Vagina (tissue), 2 donors: ENCODE data around the gene TLN1. TPM values are rescaled to one million over a fixed set of nuclear protein-coding genes. Genes with fewer than 3 reads are reported as not detected.

Source experiments
- DNase-seq, 2 donors: peaks; one replicate each; pipeline ENCODE4 v3.0.0-alpha.2; 2017; ENCODE audit errors: extremely low spot score in 2 of 2
- H3K27ac ChIP-seq: fragments of 200-600 bp; sonication (generic); one replicate; pipeline ENCODE4 v1.5.1; 2019
- H3K27me3 ChIP-seq: fragments of 200-600 bp; sonication (generic); one replicate; pipeline ENCODE4 v1.5.1; 2019
- H3K36me3 ChIP-seq, 2 donors: fragments of 200-600 bp; sonication (generic); one replicate each; pipeline ENCODE4 v1.5.1; 2017 to 2019
- H3K4me1 ChIP-seq: fragments of 200-600 bp; sonication (generic); one replicate; pipeline ENCODE4 v1.5.1; 2019
- H3K4me3 ChIP-seq, 2 donors: fragments of 200-600 bp; sonication (generic); 1 replicate in 1 of 2; 2 replicates in 1 of 2; pipeline ENCODE4 v1.5.1; 2016 to 2019
- H3K9me3 ChIP-seq: fragments of 200-600 bp; sonication (generic); one replicate; pipeline ENCODE4 v1.5.1; 2019
- CTCF ChIP-seq, 3 experiments: fragments of 450-650 bp in 2 of 3; fragments of 200-600 bp in 1 of 3; sonication (generic) in 1 of 3; IDR thresholded peaks; one replicate each; pipeline ENCODE4 v1.5.1; 2017 to 2019; ENCODE audit warnings: antibody characterized with exemption in 3 of 3, mild to moderate bottlenecking in 2 of 3, moderate library complexity in 2 of 3
- POLR2A ChIP-seq, 2 donors: fragments of 450-650 bp; IDR thresholded peaks; one replicate each; pipeline ENCODE4 v1.6.1; 2017; ENCODE audit warnings: antibody characterized with exemption in 2 of 2, mild to moderate bottlenecking in 2 of 2, moderate library complexity in 2 of 2
- POLR2AphosphoS5 ChIP-seq, 2 donors: sonication (generic); formaldehyde crosslinking; IDR thresholded peaks; one replicate each; pipeline ENCODE4 v1.9.0; 2017; ENCODE audit warnings: antibody characterized with exemption in 2 of 2, mild to moderate bottlenecking in 2 of 2, low read depth in 1 of 2; ENCODE audit not compliant: insufficient read depth in 1 of 2
- intact Hi-C: fragments of 100-400 bp; cut with DNase I; formaldehyde crosslinking; loops from one replicate; pipeline ENCODE4 v1.15.1; 2023
- total RNA-seq: library from RNA; depleted of rRNA; stranded (reverse); fragments of >200 nt; gene quantifications from one replicate; pipeline ENCODE4 v1.2.3, GENCODE V29; 2016

TLN1 gene
- total RNA-seq, 1 donor from 2014 or later, result 268 TPM

- peaks cover 20% of the 10 kb centered on the region for H3K4me1 ChIP-seq
- H3K27ac ChIP-seq, result peak overlapping the region; percentile 6
- no peak for DNase-seq
- intact Hi-C loops, result no loop called here
- no peaks in the 10 kb centered on the region for H3K9me3 ChIP-seq
- no peaks in the 10 kb centered on the region for H3K27me3 ChIP-seq
- no peaks in the 10 kb centered on the region for H3K36me3 ChIP-seq
- H3K4me3 ChIP-seq, result peak overlapping the region; percentile 46 to 55
- no peak for TF ChIP-seq POLR2AphosphoS5 (IDR thresholded peaks at IDR 0.05; ENCODE audit: insufficient read depth in 1 of 2, low read depth in 1 of 2)
- no peak for TF ChIP-seq CTCF (IDR thresholded peaks at IDR 0.05)
- TF ChIP-seq POLR2A (IDR thresholded peaks at IDR 0.05), result no peak
Measured at GRCh38 chr9:35675204-35675603, 56.8 kb downstream of the TLN1 start.

GRCh38 chr9:35674025-35674361 lies 58.0 kb downstream of the TLN1 start:
- Histone ChIP-seq H3K27me3 (no peaks in the 10 kb centered on the region), H3K9me3 (no peaks in the 10 kb centered on the region), H3K4me1 (peaks cover 20% of the 10 kb centered on the region), H3K27ac (no peak overlapping the region), H3K4me3 (no peak overlapping the region), H3K36me3 (no peaks in the 10 kb centered on the region)
- DNase-seq, result no peak
- intact Hi-C loops, result no loop called here
- no peak for TF ChIP-seq POLR2A (IDR thresholded peaks at IDR 0.05)
- TF ChIP-seq POLR2AphosphoS5 (IDR thresholded peaks at IDR 0.05; ENCODE audit: insufficient read depth in 1 of 2, low read depth in 1 of 2), result no peak
- no peak for TF ChIP-seq CTCF (IDR thresholded peaks at IDR 0.05)

- H3K4me3 ChIP-seq, result no peak within 1 kb of the TSS
- H3K4me1 ChIP-seq, result peaks cover 20% of the 10 kb centered on the region
- no peaks in the 10 kb centered on the region for H3K27me3 ChIP-seq
- no peak within 1 kb of the TSS for H3K27ac ChIP-seq
- no peaks in the 10 kb centered on the region for H3K36me3 ChIP-seq
- intact Hi-C loops, result no loop called here
- DNase-seq, result no peak
- H3K9me3 ChIP-seq, result no peaks in the 10 kb centered on the region
- TF ChIP-seq POLR2AphosphoS5 (IDR thresholded peaks at IDR 0.05; ENCODE audit: insufficient read depth in 1 of 2, low read depth in 1 of 2) (no peak), POLR2A (IDR thresholded peaks at IDR 0.05) (no peak), CTCF (IDR thresholded peaks at IDR 0.05) (no peak)
Measured at GRCh38 chr9:35673132-35674024, 58.6 kb downstream of the TLN1 start, which contains the start of gene CA9. TSS of gene CA9 (plus strand) at chr9:35673928. CDS start at chr9:35673960, 32 bp downstream.

GRCh38 chr9:35669331-35670145 lies 62.5 kb downstream of the TLN1 start:
- no peak overlapping the region for H3K4me3 ChIP-seq
- H3K27ac ChIP-seq, result no peak overlapping the region
- TF ChIP-seq POLR2A (IDR thresholded peaks at IDR 0.05) (no peak), CTCF (IDR thresholded peaks at IDR 0.05) (no peak), POLR2AphosphoS5 (IDR thresholded peaks at IDR 0.05; ENCODE audit: insufficient read depth in 1 of 2, low read depth in 1 of 2) (no peak)
- no peaks in the 10 kb centered on the region for H3K36me3 ChIP-seq
- no peaks in the 10 kb centered on the region for H3K27me3 ChIP-seq
- DNase-seq, result no peak
- peaks cover 19% of the 10 kb centered on the region for H3K4me1 ChIP-seq
- H3K9me3 ChIP-seq, result no peaks in the 10 kb centered on the region
- intact Hi-C loops, result no loop called here
